GM18870 (cell line): Measurements from ENCODE around the gene HADHA.

Source experiments
- ATAC-seq: cut with Tn5 transposase; IDR thresholded peaks from one replicate; pipeline ENCODE4 v1.9.1; 2021; ENCODE audit warnings: moderate library complexity; ENCODE audit not compliant: unreplicated experiment

The HADHA gene

DNA sequence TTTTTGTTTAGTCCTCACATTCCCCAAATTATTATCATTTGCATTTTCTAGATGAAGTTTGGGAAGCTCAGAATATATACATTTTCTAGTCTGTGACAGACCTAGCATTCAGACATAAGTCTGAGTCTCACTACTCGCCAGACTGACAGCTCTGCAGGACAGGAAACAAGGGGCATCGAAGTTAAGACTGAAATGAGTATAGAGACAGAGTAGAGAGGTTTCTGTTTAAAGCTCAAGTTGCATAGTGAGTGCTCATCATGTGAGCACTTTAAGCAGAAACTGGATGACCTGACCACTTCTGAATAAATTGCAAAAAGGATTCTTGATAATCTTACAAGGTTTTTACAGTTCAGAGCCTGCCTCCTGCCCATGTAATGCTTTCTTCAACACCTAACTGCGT is 1.4 kb upstream of the HADHA start:
- peak; percentile 36 for ATAC-seq

DNA sequence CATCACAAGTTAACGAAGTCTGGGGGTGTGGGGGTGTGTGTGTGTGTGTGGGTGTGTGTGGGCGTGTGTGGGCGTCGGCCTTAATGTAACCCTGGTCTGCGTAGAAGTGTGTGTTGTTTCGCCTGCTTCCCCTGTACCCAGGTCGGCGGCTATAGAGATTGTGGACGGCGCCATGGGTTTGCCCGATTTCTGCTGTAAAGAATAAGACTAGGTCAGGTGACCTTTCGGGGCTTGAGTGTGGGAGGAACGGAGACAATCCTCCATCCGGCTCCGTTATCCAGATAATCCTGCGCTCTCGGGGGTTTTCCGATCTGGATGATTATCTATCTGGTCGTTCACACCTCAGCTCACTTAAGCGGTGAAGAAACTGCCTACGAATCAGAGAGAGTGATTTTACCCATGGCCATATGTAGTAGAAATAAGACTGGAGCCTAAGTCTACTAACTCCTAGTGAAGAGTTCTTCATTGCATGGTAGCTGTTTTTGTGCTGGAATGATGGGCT is 850 bp upstream of the HADHA start:
- ATAC-seq: no peak

DNA sequence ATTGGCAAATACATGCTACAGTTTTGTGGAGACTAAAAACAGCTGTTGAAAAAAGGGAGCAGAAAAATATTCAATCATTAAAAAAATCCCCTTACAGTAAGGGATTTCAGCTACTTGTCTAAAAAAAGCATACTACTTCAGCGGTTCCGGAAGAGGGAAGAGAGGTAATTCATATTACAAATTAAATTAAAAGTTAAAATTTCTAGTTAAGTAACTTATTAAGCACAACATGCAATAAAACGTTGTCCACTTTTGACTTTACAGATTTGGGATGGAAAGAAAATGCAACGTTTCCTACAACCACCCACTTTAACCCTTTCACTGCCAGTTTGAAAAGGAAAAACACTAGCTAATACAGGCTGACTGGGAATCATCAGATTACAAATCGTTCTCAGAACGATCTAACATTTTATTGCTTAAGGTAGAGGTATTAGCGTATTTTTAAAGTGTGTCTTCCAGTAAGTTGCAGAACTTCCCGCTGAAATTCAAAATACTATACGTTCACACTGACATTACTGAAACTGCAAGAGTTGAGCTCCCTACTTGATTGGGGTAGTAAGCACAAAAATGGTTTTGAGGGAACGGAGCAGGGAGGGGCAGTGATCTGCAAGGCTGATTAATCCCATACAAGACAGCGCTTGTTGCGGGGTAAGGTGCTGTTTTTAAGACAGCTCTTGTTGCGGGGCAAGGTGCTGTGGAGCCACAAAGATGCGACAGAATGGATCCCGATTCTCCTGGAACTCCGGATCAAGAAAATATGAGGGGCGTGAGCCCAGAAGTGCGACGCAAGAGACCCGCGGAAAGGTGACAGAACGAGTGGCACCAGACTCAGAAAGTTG is 743 bp downstream of the HADHA start:
- no peak for ATAC-seq

DNA sequence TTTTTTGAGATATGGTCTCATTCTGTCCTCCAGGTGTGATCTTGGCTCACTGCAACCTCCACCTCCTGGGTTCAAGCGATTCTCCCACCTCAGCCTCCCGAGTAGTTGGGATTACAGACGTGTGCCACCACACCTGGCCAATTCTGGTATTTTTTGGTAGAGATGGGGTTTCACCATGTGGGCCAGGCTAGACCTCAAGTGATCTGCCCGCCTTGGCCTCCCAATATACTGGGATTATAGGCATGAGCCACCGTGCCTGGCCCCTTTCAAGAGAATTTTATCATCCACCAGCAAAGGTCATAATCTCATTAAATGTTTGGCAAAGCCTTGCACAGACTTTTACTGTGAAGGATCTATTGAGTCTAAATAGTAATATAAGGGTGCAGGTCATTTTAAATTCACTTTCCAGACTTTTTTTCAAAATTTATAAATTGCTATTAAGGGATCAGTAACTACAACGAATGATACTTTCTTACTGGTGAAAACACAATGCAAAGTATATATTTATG is 2.5 kb downstream of the HADHA start:
- no peak for ATAC-seq

DNA sequence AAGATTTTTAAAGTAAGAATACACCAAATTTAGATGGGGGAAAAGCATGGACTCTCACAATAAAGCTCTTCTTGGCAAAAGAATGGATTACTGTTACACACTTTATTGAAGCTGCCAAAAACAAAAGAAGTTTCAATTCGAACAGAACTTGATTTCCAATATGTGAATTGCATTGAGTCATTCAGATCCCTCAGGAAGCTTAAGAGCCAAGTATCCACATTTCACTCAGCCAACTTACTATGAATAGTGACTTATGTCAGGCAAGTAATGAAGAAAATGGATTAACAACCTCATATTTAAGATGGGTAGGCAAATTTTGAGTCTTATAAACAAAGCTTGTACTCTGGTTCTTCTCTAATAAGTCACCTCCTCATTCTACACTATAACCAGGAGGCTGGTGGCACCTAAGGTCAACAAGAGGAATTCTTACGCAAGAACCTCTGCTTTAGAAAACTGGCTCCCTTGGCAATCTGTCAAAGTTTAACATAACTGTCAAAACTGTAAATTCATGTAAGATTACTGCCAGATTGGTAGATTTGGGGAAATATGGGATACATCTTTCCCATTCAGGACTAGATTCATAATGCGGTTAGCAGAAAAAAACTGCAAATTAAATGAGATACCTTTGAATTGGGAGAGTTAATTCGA is 6.0 kb downstream of the HADHA start:
- ATAC-seq: no peak

DNA sequence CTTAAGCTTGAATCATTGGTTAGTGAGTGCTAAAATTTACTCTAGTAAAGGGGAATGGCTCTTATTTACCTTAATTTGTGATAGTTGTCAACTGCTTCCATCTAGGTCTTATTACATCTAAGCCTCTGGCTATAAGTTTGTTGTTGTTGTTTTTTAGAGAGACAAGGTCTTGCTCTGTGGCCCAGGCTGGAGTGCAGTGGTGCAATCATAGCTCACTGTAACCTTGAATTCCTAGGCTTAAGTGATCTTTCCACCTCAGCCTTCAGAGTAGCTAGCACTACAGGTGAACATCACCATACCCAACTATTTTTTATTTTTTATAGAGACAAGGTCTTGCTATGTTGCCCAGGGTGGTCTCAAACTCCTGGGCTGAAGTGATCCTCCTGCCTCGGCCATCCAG is 6.6 kb downstream of the HADHA start:
- no peak for ATAC-seq

DNA sequence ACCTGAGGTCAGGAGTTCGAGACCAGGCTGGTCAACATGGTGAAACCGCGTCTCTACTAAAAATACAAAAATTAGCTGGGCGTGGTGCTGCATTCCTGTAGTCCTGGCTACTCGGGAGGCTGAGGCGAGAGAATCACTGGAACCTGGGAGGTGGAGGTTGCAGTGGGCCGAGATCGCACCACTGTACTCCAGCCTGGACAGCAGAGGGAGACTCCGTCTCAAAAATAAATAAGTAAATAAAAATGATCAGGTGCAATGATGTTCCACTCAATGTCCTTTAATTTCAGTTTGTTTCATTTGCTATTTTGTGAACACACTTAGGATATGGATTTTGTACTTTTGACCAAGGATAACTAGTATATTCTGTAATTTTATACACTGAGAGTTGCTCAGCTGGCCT is 9.3 kb downstream of the HADHA start:
- ATAC-seq: no peak

DNA sequence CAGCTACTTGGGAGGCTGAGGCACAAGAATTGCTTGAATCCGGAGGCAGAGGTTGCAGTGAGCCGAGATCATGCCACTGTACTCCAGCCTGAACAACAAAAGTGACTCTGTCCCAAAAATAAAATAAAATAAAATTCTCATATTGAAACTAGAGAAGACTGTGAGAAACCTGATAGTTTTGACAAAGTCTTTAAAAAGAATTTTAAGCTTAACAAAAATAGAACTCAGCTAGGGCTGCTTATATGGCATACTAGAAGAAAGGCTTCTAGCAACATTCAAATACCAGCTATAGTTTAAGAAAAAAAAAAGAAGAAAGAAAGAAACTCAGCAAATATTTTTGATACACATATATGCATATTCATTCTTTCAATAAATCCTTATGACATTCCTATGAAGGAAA is 13.6 kb downstream of the HADHA start:
- no peak for ATAC-seq

DNA sequence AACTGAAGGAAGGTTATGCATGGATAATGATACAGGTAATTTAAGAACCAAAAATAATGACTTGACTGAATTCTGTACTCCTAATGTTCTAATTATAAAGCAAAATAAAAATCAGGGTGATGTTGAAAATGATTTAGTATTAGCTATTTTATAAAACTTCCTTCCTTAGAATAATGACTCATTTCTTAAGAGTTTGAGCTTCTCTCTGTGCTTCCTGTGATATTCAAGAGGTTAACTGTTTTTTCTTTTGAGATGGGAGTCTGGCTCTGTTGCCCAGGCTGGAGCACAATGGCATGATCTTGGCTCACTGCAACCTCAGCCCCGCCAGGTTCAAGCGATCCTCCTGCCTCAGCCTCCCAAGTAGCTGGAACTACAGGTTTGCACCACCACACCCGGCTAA is 14.8 kb downstream of the HADHA start:
- no peak for ATAC-seq

DNA sequence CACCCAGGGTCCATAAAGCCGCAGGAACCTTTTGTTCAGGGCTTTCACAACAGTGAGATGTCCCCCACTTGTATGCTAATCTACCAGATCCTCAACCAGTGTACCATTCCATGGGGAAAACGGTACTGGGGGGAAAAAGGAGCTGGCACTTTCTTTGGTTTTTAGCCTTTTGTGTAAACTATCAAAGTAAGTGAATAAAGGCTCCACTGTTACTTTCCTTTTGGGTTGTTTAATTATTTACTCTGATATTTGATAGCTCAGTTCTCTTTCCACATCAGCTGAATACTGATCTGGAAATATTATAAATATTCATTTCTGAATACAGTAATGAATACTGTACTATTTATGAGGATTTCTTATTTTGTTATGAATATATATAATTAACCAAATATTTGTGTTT is 20.3 kb downstream of the HADHA start:
- ATAC-seq: no peak

DNA sequence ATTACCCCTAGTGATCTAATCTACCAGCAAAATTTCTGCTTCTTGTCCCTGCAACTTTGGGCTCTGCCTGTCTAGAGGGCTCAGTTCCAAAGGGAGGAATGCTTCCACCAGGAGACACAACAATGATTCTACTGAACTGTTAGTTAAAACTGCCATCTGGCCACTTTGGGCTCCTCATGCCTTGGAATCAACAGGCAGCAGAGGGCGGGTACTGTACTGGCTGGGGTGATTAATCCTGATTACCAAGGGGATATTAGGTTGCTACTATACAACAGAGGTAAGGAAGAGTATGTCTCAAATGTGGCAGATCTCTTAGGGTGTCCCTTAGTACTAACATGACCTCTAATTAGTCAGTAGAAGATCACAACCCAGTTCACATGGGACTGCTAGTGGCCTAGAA is 21.4 kb downstream of the HADHA start:
- no peak for ATAC-seq

DNA sequence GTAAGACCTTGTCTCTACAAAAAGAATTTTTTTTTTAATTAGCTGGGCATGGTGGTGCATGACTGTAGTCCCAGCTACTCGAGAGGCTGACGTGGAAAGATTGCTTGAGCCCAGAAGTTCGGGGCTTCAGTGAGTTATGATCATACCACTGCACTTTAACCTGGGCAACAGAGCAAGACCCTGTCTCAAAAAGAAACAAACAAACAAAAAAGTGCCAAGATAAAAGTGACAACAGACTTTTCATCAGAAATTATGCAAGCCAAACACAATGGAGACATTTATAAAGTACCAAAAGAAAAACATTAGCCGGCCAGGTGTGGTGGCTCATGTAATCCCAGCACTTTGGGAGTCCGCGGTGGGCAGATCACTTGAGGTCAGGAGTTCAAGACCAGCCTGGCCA is 26.7 kb downstream of the HADHA start:
- no peak for ATAC-seq

DNA sequence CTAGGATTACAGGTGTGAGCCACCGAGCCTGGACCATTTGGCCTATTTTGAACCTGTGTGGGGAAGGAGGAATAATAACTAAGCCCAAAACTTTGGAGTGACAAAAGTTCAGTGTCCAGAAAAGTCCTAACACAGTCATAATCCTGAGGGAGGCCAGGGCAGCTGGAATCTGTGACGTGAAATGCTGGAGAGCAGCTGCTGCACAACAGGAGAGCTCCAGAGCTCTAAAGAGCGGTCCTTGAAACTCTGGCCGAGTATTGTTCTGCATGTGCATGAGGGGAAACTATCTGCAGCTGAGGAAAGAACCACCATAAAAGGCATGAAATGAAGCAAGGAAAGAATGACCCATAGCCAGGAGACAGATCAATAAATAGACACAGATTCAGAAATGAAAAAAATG is 27.8 kb downstream of the HADHA start:
- no peak for ATAC-seq

DNA sequence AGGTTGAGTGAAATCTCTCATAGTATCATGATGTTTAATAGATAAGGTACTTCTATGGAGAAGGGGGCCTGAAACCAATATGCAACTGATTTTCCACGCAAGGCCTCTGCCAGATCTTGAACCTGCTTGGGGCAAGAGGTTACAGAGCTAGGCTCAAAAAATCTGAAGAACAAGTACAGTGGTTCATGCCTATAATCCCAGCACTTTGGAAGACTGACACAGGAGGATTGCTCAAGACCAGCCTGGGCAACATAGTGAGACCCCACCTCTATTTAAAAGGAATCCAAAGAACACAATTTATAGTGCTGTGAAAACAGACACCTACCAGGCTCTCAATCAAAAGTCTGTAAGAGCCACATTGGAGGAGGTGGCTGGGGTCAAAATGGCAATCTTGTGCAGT is 28.6 kb downstream of the HADHA start:
- no peak for ATAC-seq

DNA sequence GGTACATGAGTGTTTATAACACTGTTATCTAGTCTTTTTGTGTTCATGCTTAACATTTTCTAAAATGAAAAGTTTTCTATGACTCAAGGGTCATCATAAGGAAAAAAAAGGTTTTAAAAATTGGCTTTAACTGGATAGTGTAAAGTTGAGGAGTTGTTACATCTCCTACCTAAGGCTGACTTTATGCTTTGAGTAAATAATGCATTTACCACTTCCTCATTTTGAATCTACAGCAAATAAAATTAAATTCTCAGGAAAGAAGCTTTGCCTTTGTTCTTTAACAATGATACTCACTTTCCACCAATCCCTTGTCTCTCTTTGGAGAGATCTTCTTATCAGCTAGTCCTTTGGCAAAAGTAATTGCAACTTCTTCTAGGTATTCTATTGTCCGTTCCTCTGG is 29.7 kb downstream of the HADHA start:
- no peak for ATAC-seq

DNA sequence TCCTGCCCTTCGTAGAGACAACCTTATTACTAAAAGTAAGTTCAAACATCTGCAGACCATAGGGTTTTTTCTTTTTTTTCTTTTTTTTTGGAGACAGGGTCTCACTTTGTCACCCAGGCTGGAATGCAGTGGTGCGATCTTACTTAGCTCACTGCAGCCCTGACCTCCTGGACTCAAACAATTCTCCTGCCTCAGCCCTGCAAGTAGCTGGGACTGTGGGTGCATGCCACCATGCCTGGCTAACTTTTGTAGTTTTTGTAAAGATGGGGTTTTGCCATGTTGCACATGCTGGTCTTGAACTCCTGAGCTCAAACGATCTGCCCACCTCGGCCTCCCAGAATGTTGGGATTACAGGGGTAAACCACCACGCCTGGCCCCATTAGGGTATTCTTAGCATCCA is 32.4 kb downstream of the HADHA start:
- ATAC-seq: no peak

DNA sequence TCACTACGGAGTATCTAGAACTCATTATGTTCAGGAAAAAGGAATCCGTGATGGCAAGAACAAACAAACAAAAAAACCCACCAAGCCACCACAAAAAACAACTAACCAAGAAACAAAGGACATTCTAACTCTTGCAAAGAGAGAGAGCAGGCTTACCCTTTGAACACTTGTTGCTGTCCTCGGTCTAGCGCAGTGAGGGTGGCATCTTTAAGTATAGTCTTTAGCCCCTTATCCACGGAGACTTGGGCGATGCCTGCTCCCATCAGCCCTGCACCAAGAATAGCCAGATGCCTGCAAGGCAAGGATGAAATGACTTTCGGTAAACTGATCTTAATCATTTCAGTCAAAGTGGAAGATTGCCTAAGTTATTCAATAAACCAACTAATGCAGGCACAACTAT is 40.5 kb downstream of the HADHA start:
- ATAC-seq: no peak

DNA sequence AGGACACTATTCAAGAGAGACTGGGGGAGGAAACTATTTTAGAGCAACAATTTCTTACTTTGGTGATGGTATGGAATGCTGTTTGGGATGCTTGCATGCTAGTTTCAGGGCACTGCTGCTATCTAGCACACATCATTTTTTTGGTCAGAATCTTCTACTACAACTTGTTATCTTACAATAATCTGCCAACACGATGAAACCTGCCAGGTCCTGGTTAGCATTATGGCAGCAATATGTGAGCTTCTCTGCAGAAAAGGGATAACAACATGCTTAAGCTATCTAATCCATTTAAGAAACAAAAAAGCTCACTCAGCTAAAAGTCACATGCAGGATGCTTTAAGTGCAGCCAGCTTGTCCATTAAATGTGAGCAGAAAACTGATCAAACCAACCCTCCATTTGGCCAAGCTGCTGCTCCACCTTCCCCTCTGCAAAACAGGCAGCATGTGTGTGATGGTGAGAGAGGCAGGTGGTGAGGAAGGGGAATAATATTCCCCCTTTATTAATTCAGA is 41.4 kb downstream of the HADHA start:
- no peak for ATAC-seq

DNA sequence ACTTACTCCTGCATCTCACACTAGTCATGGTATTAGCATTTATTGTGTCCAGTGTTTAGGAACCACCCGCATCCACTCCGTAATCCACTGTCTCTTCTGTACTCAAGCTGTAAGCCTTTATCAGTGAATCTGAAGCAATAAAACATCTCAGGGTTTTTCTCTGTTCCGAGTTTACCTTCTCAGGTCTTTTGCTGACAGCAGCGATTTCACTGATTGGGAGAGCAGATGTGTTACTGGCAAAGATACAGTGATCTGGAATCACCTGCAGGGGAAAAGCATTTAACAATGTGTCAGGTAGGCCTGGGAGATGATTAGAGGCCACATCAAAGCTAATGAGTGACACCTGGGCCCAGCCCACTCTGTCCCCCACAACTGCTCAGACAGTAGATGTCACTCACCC is 46.9 kb downstream of the HADHA start:
- no peak for ATAC-seq

DNA sequence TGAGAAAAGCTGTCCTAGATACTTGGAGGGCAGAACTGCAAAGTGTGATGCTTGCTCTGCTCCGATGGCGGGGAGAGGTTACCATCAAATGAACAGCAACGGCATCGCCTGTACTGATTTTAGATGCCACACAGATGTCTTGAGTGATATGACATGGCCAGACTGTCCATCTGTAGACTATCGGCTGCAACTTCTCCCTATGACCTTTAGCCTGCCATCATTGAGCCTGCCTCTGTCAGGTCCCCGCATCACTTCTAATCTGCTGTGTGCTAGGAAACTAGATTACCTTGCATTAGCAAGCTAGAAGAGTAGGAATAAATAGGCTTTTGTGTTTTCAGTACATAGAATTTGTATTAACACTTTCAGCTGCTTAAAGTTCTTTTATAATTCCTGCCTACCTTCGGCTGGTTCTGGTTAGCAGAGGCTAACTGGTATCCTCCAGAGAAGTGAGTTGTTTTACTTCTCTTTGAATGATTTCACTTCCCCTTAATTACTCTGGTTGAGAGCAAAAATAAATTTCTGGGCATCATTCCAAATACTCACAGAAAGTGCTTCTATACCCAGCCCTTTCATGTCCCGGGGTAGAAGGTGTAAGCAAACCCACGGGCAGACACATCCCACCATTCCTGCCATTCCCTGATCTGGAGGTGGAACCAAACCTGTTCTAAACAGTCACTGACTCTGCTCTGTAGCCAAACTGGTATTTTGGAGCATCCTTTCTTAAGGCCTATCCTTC is 47.6 kb downstream of the HADHA start:
- ATAC-seq: no peak
